GM12878 (cell line): Measurements from ENCODE around the gene CD70. TPM values are rescaled to one million over a fixed set of nuclear protein-coding genes. Genes with fewer than 3 reads are reported as not detected.

Source experiments
- ATAC-seq: fragments of 200-7000 bp; cut with Tn5 transposase; 3 replicates; pipeline ENCODE4 v1.9.1; 2020; ENCODE audit warnings: mild to moderate bottlenecking, moderate library complexity
- BruUV-seq: library from RNA; stranded (reverse); fragments of 400-500 nt; replicated peaks from 2 replicates; lab custom pipeline; 2021; lab: Mats Ljungman, UMichigan
- CTCF ChIA-PET: fragments of 300-600 bp; sonication (Branson Sonifier 250); formaldehyde crosslinking; extraction: SDS; loops from one replicate; lab custom pipeline; 2021; ENCODE audit warnings: inconsistent platforms; lab: Yijun Ruan, JAX
- POLR2A ChIA-PET: fragments of 350-600 bp; formaldehyde crosslinking; extraction: SDS; loops from one replicate; lab custom pipeline; 2021; ENCODE audit warnings: inconsistent platforms; lab: Charles Lee
- RAD21 ChIA-PET: fragments of 300-600 bp; sonication (Branson Sonifier 250); formaldehyde crosslinking; loops from one replicate; lab custom pipeline; 2023; ENCODE audit warnings: antibody characterized with exemption; ENCODE audit not compliant: unreplicated experiment; lab: Charles Lee
- SMC1A ChIA-PET: fragments of 300-600 bp; sonication (Branson Sonifier 250); formaldehyde crosslinking; loops from one replicate; lab custom pipeline; 2023; ENCODE audit not compliant: unreplicated experiment, uncharacterized antibody; lab: Charles Lee
- DNase-seq: peaks from one replicate; pipeline ENCODE4 v3.0.0-alpha.2; 2011; ENCODE audit warnings: low read depth, low spot score
- FAIRE-seq: peaks from 3 replicates; lab custom pipeline; 2011; peaks lifted over from hg19 to GRCh38; lab: Jason Lieb, UNC
- H2AFZ ChIP-seq: 2 replicates; pipeline ENCODE4 v1.6.0; 2011; ENCODE audit warnings: low read depth, low read length, control low read depth; ENCODE audit not compliant: control insufficient read depth
- H3K27ac ChIP-seq: 2 replicates; pipeline ENCODE4 v1.5.1; 2011; ENCODE audit warnings: control low read depth; ENCODE audit not compliant: control insufficient read depth, insufficient read depth
- H3K27me3 ChIP-seq, 2 experiments: replicated peaks in 1 of 2; 2 replicates each; pipeline versions ENCODE4 v1.6.0 to v1.6.1; 2011; ENCODE audit warnings: low read length in 1 of 2; ENCODE audit not compliant: control insufficient read depth in 2 of 2, insufficient read depth in 2 of 2
- H3K36me3 ChIP-seq, 2 experiments: 2 replicates each; pipeline ENCODE4 v1.5.1; 2011; ENCODE audit warnings: low read length in 1 of 2; ENCODE audit not compliant: control insufficient read depth in 2 of 2, insufficient read depth in 2 of 2
- H3K4me1 ChIP-seq: 2 replicates; pipeline ENCODE4 v1.6.1; 2011; ENCODE audit warnings: mild to moderate bottlenecking, low read length, moderate library complexity, mixed read lengths; ENCODE audit not compliant: control insufficient read depth, insufficient read depth
- H3K4me2 ChIP-seq: 2 replicates; pipeline ENCODE4 v1.6.0; 2011; ENCODE audit warnings: control low read depth; ENCODE audit not compliant: control insufficient read depth, insufficient read depth
- H3K4me3 ChIP-seq: fragments of 200-600 bp; sonication (generic); 2 replicates; pipeline ENCODE4 v1.5.1; 2016
- H3K79me2 ChIP-seq: 2 replicates; pipeline ENCODE4 v1.6.0; 2011; ENCODE audit warnings: low read length; ENCODE audit not compliant: control insufficient read depth, insufficient read depth
- H3K9ac ChIP-seq: 2 replicates; pipeline ENCODE4 v1.8.0; 2011; ENCODE audit warnings: low read length, control low read depth, mixed read lengths; ENCODE audit not compliant: control insufficient read depth, insufficient read depth
- H3K9me3 ChIP-seq: replicated peaks from 3 replicates; pipeline ENCODE4 v1.5.1; 2011; ENCODE audit warnings: mild to moderate bottlenecking, low read length; ENCODE audit not compliant: control insufficient read depth, insufficient read depth
- H4K20me1 ChIP-seq: 2 replicates; pipeline ENCODE4 v1.6.0; 2011; ENCODE audit not compliant: control insufficient read depth, insufficient read depth
- ATF7 ChIP-seq: fragments of 450-650 bp; IDR thresholded peaks from 2 replicates; pipeline ENCODE4 v1.6.1; 2016; ENCODE audit warnings: low read depth, mild to moderate bottlenecking
- CHD1 ChIP-seq: IDR thresholded peaks from 2 replicates; pipeline ENCODE4 v1.6.1; 2012; ENCODE audit warnings: low read depth, low read length, improper control_type of control experiment
- DPF2 ChIP-seq: fragments of 450-650 bp; IDR thresholded peaks from 2 replicates; pipeline ENCODE4 v1.6.1; 2017; ENCODE audit warnings: mild to moderate bottlenecking
- EP300 ChIP-seq, 2 experiments: fragments of 150-350 bp in 1 of 2; IDR thresholded peaks; 2 replicates each; pipeline ENCODE4 v1.6.1; 2011 to 2012; ENCODE audit warnings: low read depth in 2 of 2, low read length in 2 of 2, borderline replicate concordance in 1 of 2, improper control_type of control experiment in 1 of 2, inconsistent platforms in 1 of 2; ENCODE audit not compliant: control insufficient read depth in 1 of 2
- ETV6 ChIP-seq, 2 experiments: fragments of 450-650 bp in 1 of 2; IDR thresholded peaks in 1 of 2; conservative IDR thresholded peaks in 1 of 2; 2 replicates each; pipeline ENCODE4 v1.6.1; 2014; ENCODE audit warnings: antibody characterized with exemption in 1 of 2, borderline replicate concordance in 1 of 2, low read depth in 1 of 2, mild to moderate bottlenecking in 1 of 2, moderate library complexity in 1 of 2
- IKZF2 ChIP-seq, 2 experiments: fragments of 450-650 bp; IDR thresholded peaks; 2 replicates each; pipeline ENCODE4 v1.6.1; 2017; ENCODE audit warnings: mild to moderate bottlenecking in 2 of 2, moderate library complexity in 2 of 2
- JUND ChIP-seq: IDR thresholded peaks from 2 replicates; pipeline ENCODE4 v1.6.1; 2012; ENCODE audit warnings: low read depth, mild to moderate bottlenecking, low read length, improper control_type of control experiment, moderate library complexity
- NFIC ChIP-seq: IDR thresholded peaks from 2 replicates; pipeline ENCODE4 v1.6.1; 2012; ENCODE audit warnings: low read depth, mild to moderate bottlenecking, inconsistent platforms, low read length, moderate library complexity
- NR2F1 ChIP-seq: fragments of 450-650 bp; conservative IDR thresholded peaks from 2 replicates; pipeline ENCODE4 v1.6.1; 2017; ENCODE audit warnings: mild to moderate bottlenecking
- PAX5 ChIP-seq: IDR thresholded peaks from 2 replicates; pipeline ENCODE4 v1.6.1; 2011; ENCODE audit warnings: low read depth, low read length, borderline replicate concordance
- REST ChIP-seq: IDR thresholded peaks from 2 replicates; pipeline ENCODE4 v1.6.1; 2012; ENCODE audit warnings: mild to moderate bottlenecking, low read depth, low read length
- ZBED1 ChIP-seq: IDR thresholded peaks from 2 replicates; pipeline ENCODE4 v1.6.1; 2016; ENCODE audit warnings: borderline replicate concordance
- ZNF687 ChIP-seq: fragments of 450-650 bp; IDR thresholded peaks from 2 replicates; pipeline ENCODE4 v1.6.1; 2017; ENCODE audit warnings: mild to moderate bottlenecking, moderate library complexity
- ZZZ3 ChIP-seq: IDR thresholded peaks from 2 replicates; pipeline ENCODE4 v1.6.1; 2011; ENCODE audit warnings: low read depth; ENCODE audit not compliant: control insufficient read depth, insufficient read length
- WGBS: methylation state at CpG from one replicate; pipeline ENCODE4 v1.1.6; 2016; ENCODE audit warnings: low lambda C conversion rate; ENCODE audit not compliant: insufficient replicate concordance, insufficient coverage; ENCODE audit errors: missing lambda C conversion rate; 5-methylcytosine and 5-hydroxymethylcytosine counted together
- in situ Hi-C: fragments of 300-500 bp; cut with MboI; formaldehyde crosslinking; loops from 9 replicates; pipeline ENCODE4 v1.14.3; 2018; ENCODE audit warnings: mixed read lengths
- intact Hi-C: fragments of 100-400 bp; cut with micrococcal nuclease; formaldehyde crosslinking; loops from one replicate; pipeline ENCODE4 v1.14.2; 2022; ENCODE audit not compliant: unreplicated experiment
- polyA plus RNA-seq, 11 experiments: library from polyadenylated mRNA; depleted of rRNA in 4 of 11; unstranded in 6 of 11; stranded (reverse) in 5 of 11; fragments of >200 nt; fragmentation: Nextera tagmentation in 4 of 11; fragmentation: Illumina TruSeq in 1 of 11; extraction: Ambion mirVana in 4 of 11; extraction: Trizol in 1 of 11; gene quantifications; 1 replicate in 1 of 11; 2 replicates in 10 of 11; pipeline versions ENCODE4 v1.2.1 to v1.2.3, GENCODE V29; 2011 to 2016; ENCODE audit warnings: inconsistent platforms in 2 of 11, missing spikeins in 2 of 11, low read depth in 1 of 11
- total RNA-seq, 4 experiments: library from RNA; depleted of rRNA in 3 of 4; stranded (reverse); fragments of >200 nt in 3 of 4; fragmentation: Illumina TruSeq in 1 of 4; extraction: Trizol in 1 of 4; gene quantifications; 2 replicates each; pipeline versions ENCODE4 v1.2.1 to v1.2.3, GENCODE V29; 2013 to 2021
- TF ChIP-seq, protein P1 (sequence below): fragments of 450-650 bp; IDR thresholded peaks from 2 replicates; pipeline ENCODE4 v1.6.1; 2016; ENCODE audit warnings: mild to moderate bottlenecking

Gene CD70
- total and polyA plus RNA-seq, 10 of the 15 experiments (the other 5 are each of a cell fraction or from before 2014, with no cell fraction given): 16.4 to 441 (median 265) TPM

DNA sequence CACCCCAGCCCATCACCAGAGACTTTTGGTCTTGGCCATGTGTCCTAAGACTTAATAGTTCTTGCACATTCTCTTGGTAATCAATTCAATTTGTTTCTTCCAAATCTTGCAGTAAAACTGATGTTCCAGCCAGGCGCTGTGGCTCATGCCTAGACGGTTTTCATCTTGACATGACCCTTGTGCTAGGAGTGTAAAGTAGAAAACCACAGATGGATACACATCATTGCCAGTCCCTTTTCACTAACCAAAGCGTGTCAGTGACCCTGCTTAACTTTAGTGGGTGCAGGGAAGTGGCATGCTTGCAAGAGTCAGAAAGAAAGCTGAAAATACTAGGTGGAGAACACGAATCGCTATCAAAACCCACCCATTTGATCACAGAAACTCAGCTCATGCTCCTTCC, 18.0 kb upstream of the CD70 start:
- ChIA-PET SMC1A (interaction anchor here (0.6 to 2.8 kb wide), 14 partner anchors 8 to 751 kb away, joined by 3 to 16 read pairs (median 3); no protein-coding TSS in a partner anchor), POLR2A (interaction anchor here (0.6 to 3.2 kb wide), 12 partner anchors 9 to 192 kb away, joined by 3 to 17 read pairs (median 4); partner anchors contain the start of gene VAV1), CTCF (interaction anchor here (1.0 to 2.0 kb wide), 7 partner anchors 8 to 255 kb away, joined by 3 to 6 read pairs (median 4); no protein-coding TSS in a partner anchor), RAD21 (interaction anchor here (0.6 to 1.8 kb wide), 6 partner anchors 8 to 575 kb away, joined by 3 to 7 read pairs (median 6); no protein-coding TSS in a partner anchor)
- Histone ChIP-seq H3K27ac (peak overlapping the region; percentile 70), H3K36me3 (no peaks in the 10 kb centered on the region), H2AFZ (peak overlapping the region; percentile 73), H3K79me2 (peaks cover under 1% of the 10 kb centered on the region), H3K9me3 (no peaks in the 10 kb centered on the region), H3K27me3 (no peaks in the 10 kb centered on the region), H3K4me1 (peaks cover 34% of the 10 kb centered on the region), H4K20me1 (no peaks in the 10 kb centered on the region), H3K4me2 (peak overlapping the region; percentile 86), H3K9ac (peak overlapping the region; percentile 32), H3K4me3 (peak overlapping the region; percentile 51; the same call in 1 of the 2 replicates)
- peak; percentile 88 for ATAC-seq
- WGBS: 1% methylated on average over 5 of the region's 5 CpGs
- no peak for DNase-seq
- intact Hi-C loops: no loop called here
- no TSS peak for BruUV-seq
- in situ Hi-C loops: no loop called here
- FAIRE-seq: peak; percentile 86
- no peak for TF ChIP-seq JUND
- TF ChIP-seq ETV6 (conservative IDR thresholded peaks at IDR 0.05 in 1 of 2, IDR thresholded peaks at IDR 0.05 in 1 of 2; ENCODE audit: borderline replicate concordance in 1 of 2, low read depth in 1 of 2): peak in 1 of 2 experiments; percentile 66; a peak in 1 of 4 replicates
- no peak for TF ChIP-seq EP300 (IDR thresholded peaks at IDR 0.05; ENCODE audit: borderline replicate concordance in 1 of 2, control insufficient read depth in 1 of 2, low read depth in 2 of 2, low read length in 2 of 2)
- TF ChIP-seq PAX5: peak; percentile 43; the same call in 1 of the 2 replicates
- TF ChIP-seq ZBED1: peak; percentile 43; the same call in 1 of the 2 replicates
- peak; percentile 89 for TF ChIP-seq NR2F1
- TF ChIP-seq, protein P1, sequence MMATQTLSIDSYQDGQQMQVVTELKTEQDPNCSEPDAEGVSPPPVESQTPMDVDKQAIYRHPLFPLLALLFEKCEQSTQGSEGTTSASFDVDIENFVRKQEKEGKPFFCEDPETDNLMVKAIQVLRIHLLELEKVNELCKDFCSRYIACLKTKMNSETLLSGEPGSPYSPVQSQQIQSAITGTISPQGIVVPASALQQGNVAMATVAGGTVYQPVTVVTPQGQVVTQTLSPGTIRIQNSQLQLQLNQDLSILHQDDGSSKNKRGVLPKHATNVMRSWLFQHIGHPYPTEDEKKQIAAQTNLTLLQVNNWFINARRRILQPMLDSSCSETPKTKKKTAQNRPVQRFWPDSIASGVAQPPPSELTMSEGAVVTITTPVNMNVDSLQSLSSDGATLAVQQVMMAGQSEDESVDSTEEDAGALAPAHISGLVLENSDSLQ: peak; percentile 16; the same call in 1 of the 2 replicates
- TF ChIP-seq ATF7: peak; percentile 42; the same call in 1 of the 2 replicates
- TF ChIP-seq ZNF687: 0 out of 2 replicates have a peak, but pooled peaks have one; percentile 29
- no peak for TF ChIP-seq DPF2
- TF ChIP-seq IKZF2 (IDR thresholded peaks at IDR 0.05): peak; percentile 26 to 52; a peak in 2 of 4 replicates
- TF ChIP-seq NFIC: peak; percentile 51; the same call in 1 of the 2 replicates
- no peak for TF ChIP-seq CHD1
- no peak for TF ChIP-seq REST
- no peak for TF ChIP-seq ZZZ3
